ENCODE measurements around the gene ANKRD22. TPM values are rescaled to one million over a fixed set of nuclear protein-coding genes. Genes with fewer than 3 reads are reported as not detected.

The ANKRD22 gene
- not detected in 2 replicates for total RNA-seq

DNA sequence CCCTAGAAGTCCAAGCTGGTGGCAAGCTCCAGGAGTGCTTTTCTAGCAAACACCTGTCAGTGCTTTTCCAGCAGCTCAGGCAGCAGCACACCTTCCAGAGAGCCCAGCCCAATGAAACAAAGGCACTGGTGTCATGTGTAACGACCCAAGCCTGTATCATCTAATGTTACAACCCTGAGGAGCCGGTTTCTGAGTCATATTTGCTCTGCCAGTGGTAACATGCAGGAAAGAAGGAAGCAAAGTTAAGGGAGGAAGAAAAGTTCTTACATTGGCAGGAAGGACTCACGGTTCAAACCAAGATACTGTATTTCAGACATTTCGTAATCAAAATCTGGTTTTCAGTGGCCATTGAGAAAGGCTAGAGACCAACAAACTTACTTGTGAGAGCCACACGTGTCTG lies at the start of gene ANKRD22:
Gene ANKRD22, minus strand, starts transcription at position 139 of the 400 bp plus-strand sequence. CDS start 237 bp downstream, outside the sequence.

DNA sequence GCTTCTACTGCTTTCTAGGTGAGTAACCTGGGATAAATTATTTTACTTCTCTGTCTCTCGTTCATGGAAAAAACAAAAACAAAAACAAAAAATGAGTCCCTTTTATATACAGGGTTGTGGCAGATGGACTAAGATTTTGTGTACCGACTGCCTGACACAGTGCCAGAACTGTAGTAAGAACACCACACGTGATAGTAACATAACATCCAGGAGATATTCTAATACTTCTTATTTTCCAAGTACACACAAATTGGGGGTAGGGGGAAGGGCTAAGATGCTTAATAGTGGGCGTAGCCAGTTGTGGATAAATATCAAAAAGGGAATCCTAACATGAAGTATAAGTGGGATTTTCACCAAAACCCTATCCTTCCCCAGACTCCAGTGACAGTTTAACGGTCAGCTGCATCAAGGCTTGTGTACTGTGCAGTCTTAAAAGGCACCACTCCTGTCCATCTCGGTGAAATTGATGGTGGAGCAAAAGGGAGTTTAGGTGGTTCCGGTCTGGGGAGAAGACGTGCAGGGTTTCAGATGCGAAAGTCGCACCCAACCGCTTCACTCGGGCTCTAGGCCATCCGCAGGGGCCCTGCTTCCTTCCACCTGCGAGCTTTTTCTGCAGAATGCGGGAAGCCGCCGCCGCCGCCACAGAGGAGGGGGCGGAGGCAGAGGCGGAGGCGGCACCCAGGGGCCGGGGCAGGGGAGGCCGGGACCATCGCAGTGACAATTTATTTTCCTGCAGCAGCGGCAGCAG lies 28.1 kb upstream of the ANKRD22 start, which contains the start of gene STAMBPL1:
Gene STAMBPL1, plus strand, starts transcription at position 712 of the 748 bp plus-strand sequence. CDS start 21,464 bp downstream, outside the sequence.

GRCh38 chr10:88802523-88803285 lies 48.9 kb downstream of the ANKRD22 start, which contains the start of gene LIPM:
Gene LIPM (plus strand): TSS chr10:88802730. CDS start chr10:88802897, 167 bp downstream.

Other genes with a start within 250 kb of the ANKRD22 start
- gene LIPF, start 187.4 kb downstream of the ANKRD22 start, total RNA-seq, result not detected in 2 replicates
- gene LIPK, start 145.6 kb downstream of the ANKRD22 start, total RNA-seq, result not detected in 2 replicates
- gene LIPN, start 91.8 kb downstream of the ANKRD22 start, total RNA-seq, result not detected in 2 replicates
- gene LIPM, start 49.1 kb downstream of the ANKRD22 start, total RNA-seq, result not detected in 2 replicates
- gene STAMBPL1, start 28.4 kb upstream of the ANKRD22 start, total RNA-seq, result 0.33 and 0.34 TPM in 2 replicates
- gene ACTA2, start 100.9 kb upstream of the ANKRD22 start, total RNA-seq, result 3.3 and 5.9 TPM in 2 replicates
- 2.5 and 7.4 TPM in 2 replicates for gene FAS, start 139.0 kb upstream of the ANKRD22 start, total RNA-seq

Data from dermis lymphatic vessel endothelial cell (primary cell).